ENCODE data around the gene PC.

Gene PC

DNA sequence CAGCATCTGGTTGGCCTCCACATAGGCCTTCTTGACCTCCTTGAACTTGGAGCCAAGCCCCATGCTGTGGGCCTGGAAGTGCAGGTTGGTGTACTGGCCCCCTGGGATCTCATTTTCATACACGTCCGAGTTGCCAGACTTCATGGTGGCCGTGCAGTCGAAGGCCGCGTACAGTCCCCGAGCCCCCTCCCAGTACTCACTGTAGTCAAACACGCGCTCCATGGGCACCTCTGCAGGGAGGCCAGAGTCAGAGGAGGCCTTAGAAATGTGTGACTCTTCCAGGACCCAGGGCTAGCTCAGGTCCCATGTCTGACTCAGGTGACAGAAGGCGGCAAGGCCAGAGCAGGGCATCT is 108.0 kb downstream of the PC start:
- no peak overlapping the region for H3K4me3 ChIP-seq (ENCODE audit: low read depth, low read length)
- no peak for DNase-seq (ENCODE audit: low read depth, low spot score)
- ChIA-PET POLR2A (no interaction called here), CTCF (interaction anchor here (1.1 kb wide), 1 partner anchor 172 kb away, joined by 3 read pairs; no protein-coding TSS in a partner anchor)
- TF ChIP-seq, protein P1, sequence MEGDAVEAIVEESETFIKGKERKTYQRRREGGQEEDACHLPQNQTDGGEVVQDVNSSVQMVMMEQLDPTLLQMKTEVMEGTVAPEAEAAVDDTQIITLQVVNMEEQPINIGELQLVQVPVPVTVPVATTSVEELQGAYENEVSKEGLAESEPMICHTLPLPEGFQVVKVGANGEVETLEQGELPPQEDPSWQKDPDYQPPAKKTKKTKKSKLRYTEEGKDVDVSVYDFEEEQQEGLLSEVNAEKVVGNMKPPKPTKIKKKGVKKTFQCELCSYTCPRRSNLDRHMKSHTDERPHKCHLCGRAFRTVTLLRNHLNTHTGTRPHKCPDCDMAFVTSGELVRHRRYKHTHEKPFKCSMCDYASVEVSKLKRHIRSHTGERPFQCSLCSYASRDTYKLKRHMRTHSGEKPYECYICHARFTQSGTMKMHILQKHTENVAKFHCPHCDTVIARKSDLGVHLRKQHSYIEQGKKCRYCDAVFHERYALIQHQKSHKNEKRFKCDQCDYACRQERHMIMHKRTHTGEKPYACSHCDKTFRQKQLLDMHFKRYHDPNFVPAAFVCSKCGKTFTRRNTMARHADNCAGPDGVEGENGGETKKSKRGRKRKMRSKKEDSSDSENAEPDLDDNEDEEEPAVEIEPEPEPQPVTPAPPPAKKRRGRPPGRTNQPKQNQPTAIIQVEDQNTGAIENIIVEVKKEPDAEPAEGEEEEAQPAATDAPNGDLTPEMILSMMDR (IDR thresholded peaks at IDR 0.05; ENCODE audit: insufficient read depth, low read length, missing control alignments) = no peak

DNA sequence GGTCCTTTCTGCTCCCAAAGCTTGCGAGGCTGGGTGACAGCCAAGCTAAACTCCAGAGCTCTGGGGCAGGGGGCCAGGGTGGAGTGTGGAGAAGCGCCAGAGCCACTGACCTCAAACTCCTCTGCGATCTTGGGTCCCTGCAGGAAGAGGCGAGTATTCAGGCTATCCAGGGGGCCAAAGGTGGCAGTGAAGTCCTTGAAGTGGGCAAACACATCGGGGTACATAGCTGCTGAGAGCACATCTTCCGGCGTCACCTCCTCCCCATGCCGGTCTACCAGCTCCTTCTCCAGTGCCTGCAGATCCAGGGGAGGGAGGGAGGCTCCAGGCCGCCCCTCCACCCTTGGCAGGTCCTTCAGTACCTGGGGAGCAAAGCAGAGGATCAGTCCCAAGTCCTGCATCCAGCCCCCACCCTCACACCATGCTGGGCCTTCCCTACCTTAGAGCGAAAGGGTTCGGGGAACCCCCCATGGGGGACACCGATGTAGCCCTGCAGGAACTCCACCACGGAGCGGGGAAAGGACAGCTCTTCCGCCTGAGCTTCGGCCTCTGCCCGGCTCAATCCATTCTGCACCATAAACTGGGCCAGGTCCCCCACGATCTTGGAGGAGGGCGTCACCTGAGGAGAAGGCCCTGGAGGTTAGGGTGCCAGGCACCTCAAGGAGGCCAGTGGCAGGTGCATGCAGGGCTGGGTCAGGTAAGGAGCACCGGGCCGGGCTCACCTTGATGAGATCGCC is 108.5 kb downstream of the PC start:
- CTCF ChIA-PET = no interaction called here
- TF ChIP-seq, protein P1 (IDR thresholded peaks at IDR 0.05; ENCODE audit: insufficient read depth, low read length, missing control alignments) = no peak
- POLR2A ChIA-PET = no interaction called here
- DNase-seq (ENCODE audit: low read depth, low spot score) = no peak
- no peak overlapping the region for H3K4me3 ChIP-seq (ENCODE audit: low read depth, low read length)

DNA sequence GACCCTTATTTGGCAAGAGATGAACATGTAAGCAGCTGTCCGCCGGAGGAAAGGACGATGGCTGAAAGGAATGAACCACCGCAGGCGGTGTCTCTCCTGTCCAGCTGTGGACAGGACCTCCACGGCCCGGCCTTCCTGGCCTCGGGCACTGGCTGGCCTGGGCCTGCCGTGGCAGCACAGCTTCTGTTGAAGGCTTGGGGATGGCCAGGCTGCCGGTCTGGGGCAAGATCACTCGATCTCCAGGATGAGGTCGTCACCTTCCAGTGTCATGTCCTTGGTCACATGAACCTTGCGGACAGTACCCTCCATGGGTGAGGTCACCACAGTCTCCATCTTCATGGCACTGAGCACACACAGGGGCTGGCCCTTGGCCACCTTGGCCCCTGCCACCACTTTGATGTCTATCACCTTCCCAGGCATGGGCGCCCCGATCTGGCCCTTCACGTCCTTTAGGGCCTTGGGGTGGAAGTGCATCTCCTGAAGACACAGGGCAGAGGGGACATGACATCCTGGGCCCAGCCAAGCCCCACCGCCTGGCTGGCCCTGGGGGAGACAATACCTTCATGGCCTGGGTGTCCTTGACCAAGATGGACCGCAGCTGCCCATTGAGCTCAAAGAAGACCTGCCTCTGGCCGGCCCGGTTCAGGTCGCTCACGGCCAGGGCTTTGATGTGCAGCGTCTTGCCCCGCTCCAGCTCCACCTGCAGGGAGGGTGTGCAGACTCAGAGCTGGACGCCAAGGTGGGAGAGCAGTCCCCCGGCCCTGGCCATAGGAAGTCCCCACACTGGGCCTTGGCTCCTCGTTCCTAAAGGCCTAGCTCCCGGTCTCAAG is 109.3 kb downstream of the PC start:
- CTCF ChIA-PET = no interaction called here

DNA sequence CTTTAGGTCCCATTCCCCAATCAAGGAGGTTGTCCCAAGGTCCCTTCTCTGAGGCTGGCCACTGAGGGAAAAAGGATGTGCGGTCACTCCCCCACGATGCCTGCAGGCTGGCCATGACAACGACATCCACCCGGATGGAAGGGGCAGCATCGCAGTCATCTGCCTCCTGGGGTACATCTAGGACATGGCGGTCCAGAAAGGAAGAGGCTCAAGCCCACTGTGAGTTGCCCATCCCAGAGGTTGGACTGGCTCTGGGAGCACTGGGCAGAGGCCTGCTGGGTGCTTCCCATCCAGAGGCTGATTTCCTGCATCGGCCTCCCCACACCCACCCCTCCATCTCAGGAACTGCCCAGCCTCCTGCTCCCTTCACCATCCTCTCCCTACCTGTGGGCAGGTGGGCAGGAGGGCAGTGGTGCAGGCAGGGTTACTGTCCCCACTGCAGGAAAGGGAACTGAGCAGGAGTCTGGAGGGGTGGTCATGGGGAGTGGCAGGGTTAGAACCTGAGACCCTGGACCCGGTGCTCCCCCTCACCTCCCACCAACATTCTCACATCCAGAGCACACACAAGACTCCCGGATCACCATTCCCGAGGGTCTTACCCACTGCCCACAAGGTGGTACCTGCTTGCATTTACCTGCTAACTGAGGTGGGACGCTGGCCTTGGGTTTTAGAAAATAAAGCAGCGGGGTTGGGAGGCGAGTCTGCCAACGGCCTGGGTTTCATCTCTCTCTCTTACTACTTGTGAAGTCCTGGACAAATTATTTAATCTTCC is 110.5 kb downstream of the PC start:
- TF ChIP-seq, protein P1 (IDR thresholded peaks at IDR 0.05; ENCODE audit: insufficient read depth, low read length, missing control alignments) = no peak
- POLR2A ChIA-PET = interaction anchor here (0.5 kb wide), 1 partner anchor 326 kb away, joined by 3 read pairs; no protein-coding TSS in a partner anchor
- no peak for DNase-seq (ENCODE audit: low read depth, low spot score)
- no peak overlapping the region for H3K4me3 ChIP-seq (ENCODE audit: low read depth, low read length)
- CTCF ChIA-PET = no interaction called here

More for the DNA sequence above, 109.3 kb downstream of the PC start:
- no peak overlapping the region for H3K4me3 ChIP-seq (ENCODE audit: low read depth, low read length)
- no peak for DNase-seq (ENCODE audit: low read depth, low spot score)
- POLR2A ChIA-PET = interaction anchor here (0.5 kb wide), 1 partner anchor 177 kb away, joined by 3 read pairs; no protein-coding TSS in a partner anchor
- TF ChIP-seq, protein P1 (IDR thresholded peaks at IDR 0.05; ENCODE audit: insufficient read depth, low read length, missing control alignments) = no peak

DNA sequence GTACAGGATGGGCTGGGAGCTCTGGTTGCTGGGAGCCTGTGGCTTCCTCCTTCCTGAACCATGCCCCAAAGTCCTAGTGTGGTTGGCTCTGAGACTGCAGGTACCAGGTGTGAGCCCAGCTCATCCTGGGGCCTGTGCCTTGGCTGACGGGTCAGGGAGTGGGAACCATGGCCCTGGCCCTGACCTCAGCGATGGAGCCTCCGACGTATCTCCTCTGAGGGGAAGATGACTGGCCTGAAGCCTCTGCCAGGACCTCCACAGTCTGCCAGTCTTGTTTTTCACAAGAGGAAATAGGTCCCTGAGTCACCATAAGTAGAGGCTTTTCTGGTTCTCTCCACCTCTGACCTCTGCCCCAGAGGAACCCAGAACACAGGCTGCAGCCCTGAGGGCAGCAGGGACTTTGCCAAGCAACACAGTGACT is 111.5 kb downstream of the PC start:
- ChIA-PET CTCF (interaction anchor here (1.3 kb wide), 2 partner anchors 9 to 130 kb away, joined by 3 to 4 read pairs; no protein-coding TSS in a partner anchor), POLR2A (no interaction called here)
- H3K4me3 ChIP-seq (ENCODE audit: low read depth, low read length) = no peak overlapping the region
- TF ChIP-seq, protein P1 (IDR thresholded peaks at IDR 0.05; ENCODE audit: insufficient read depth, low read length, missing control alignments) = no peak
- DNase-seq (ENCODE audit: low read depth, low spot score) = no peak
